Adrenal gland (tissue), 12 donors: Measurements from ENCODE around the gene BEX1. TPM values are rescaled to one million over a fixed set of nuclear protein-coding genes. Genes with fewer than 3 reads are reported as not detected.
A peak's percentile ranks its signal among the peaks of the same experiment; 100 is the strongest.

ENCODE experiments used
- DNase-seq, 7 donors: peaks; one replicate each; pipeline ENCODE4 v3.0.0-alpha.2; 2019 to 2020
- H3K27ac ChIP-seq, 5 donors: fragments of 200-600 bp; sonication (generic) in 4 of 5; 1 replicate in 3 of 5; 2 replicates in 2 of 5; pipeline versions ENCODE4 v1.5.1 to v1.8.0; 2016 to 2020; ENCODE audit warnings: mild to moderate bottlenecking in 1 of 5
- H3K27me3 ChIP-seq: fragments of 200-600 bp; 2 replicates; pipeline ENCODE4 v1.8.0; 2021
- H3K36me3 ChIP-seq, 2 donors: fragments of 200-600 bp; replicated peaks in 1 of 2; 1 replicate in 1 of 2; 2 replicates in 1 of 2; pipeline versions ENCODE4 v1.5.1 to v1.8.0; 2018 to 2022
- H3K4me1 ChIP-seq, 2 donors: fragments of 200-600 bp; replicated peaks in 1 of 2; 1 replicate in 1 of 2; 2 replicates in 1 of 2; pipeline versions ENCODE4 v1.5.1 to v1.8.0; 2018 to 2021
- H3K4me3 ChIP-seq, 4 donors: fragments of 200-600 bp; sonication (generic) in 3 of 4; one replicate each; pipeline ENCODE4 v1.5.1; 2016 to 2018
- H3K9me3 ChIP-seq, 3 donors: fragments of 200-600 bp; sonication (generic) in 1 of 3; replicated peaks in 1 of 3; 1 replicate in 2 of 3; 2 replicates in 1 of 3; pipeline versions ENCODE4 v1.5.1 to v1.8.0; 2016 to 2021
- CTCF ChIP-seq, 6 experiments: fragments of 450-650 bp in 4 of 6; fragments of 200-600 bp in 2 of 6; sonication (generic) in 1 of 6; IDR thresholded peaks; 1 replicate in 5 of 6; 2 replicates in 1 of 6; pipeline versions ENCODE4 v1.5.1 to v1.8.0; 2016 to 2021; ENCODE audit warnings: antibody characterized with exemption in 6 of 6, mild to moderate bottlenecking in 2 of 6, moderate library complexity in 1 of 6
- POLR2A ChIP-seq, 2 donors: fragments of 450-650 bp; IDR thresholded peaks; one replicate each; pipeline ENCODE4 v1.6.1; 2017; ENCODE audit warnings: antibody characterized with exemption in 2 of 2, mild to moderate bottlenecking in 2 of 2, moderate library complexity in 1 of 2
- WGBS, 4 donors: extraction: QIAGEN DNeasy Blood & Tissue Kit in 2 of 4; methylation state at CpG; one replicate each; pipeline versions ENCODE4 v1.1.5 to v1.1.7; 2013 to 2017; 5-methylcytosine and 5-hydroxymethylcytosine counted together
- intact Hi-C, 2 donors: fragments of 100-400 bp; cut with DNase I; formaldehyde crosslinking; loops; one replicate each; pipeline versions ENCODE4 v1.14.1 to v1.15.0; 2022 to 2023
- polyA plus RNA-seq, 3 donors: library from polyadenylated mRNA; stranded (reverse); fragments of 200-250 nt in 2 of 3; fragments of 350-450 nt in 1 of 3; fragmentation: Illumina TruSeq in 1 of 3; extraction: RNeasy Lipid Tissue Mini Kit (QIAGEN cat#74804) in 1 of 3; gene quantifications; one replicate each; pipeline ENCODE4 v1.2.3, GENCODE V29; 2013 to 2014
- total RNA-seq, 9 donors: library from RNA; depleted of rRNA in 4 of 9; stranded (reverse); fragments of >200 nt in 4 of 9; fragments of 120-200 nt in 1 of 9; fragmentation: NEBNext Ultra II Directional in 1 of 9; extraction: Animal tissue kit (Norgen Biotek cat#: 25700) in 1 of 9; gene quantifications; one replicate each; pipeline versions ENCODE4 v1.1.0 to v1.2.4, GENCODE V29; 2013 to 2023
- donor health status: healthy with polysubstance abuse.
- donor health status: Bipolar disorder and iron deficiency.
- donor health status: DM: yes; HTN: yes; CAD: no.
- donor health status: DM: no; HTN: no; CAD: no.
- donor health status: DM: no; HTN: no; CAD: no.
- donor health status: DM: yes; HTN: yes; CAD: no.

The BEX1 gene
- total and polyA plus RNA-seq, 12 donors: 1.4 to 153 (median 25.8) TPM

- no peaks in the 10 kb centered on the region for H3K36me3 ChIP-seq
- intact Hi-C loops: no loop called here
- no peak overlapping the region for H3K27ac ChIP-seq
- H3K4me1 ChIP-seq: no peaks in the 10 kb centered on the region
- H3K4me3 ChIP-seq: no peak overlapping the region
- TF ChIP-seq POLR2A (IDR thresholded peaks at IDR 0.05) (no peak), CTCF (IDR thresholded peaks at IDR 0.05) (no peak)
- DNase-seq: peak in 2 of 7 donors; percentile 29 to 46
- 33 to 49% (median 45%) methylated on average over 3 of the region's 3 CpGs for WGBS, 4 donors
- no peaks in the 10 kb centered on the region for H3K9me3 ChIP-seq
- peaks cover 12% of the 10 kb centered on the region for H3K27me3 ChIP-seq
Observed at GRCh38 chrX:103101299-103102042, 37.5 kb upstream of the BEX1 start.

- WGBS, 4 donors: 81 to 86% (median 84%) methylated on average over 4 of the region's 4 CpGs
- no peak overlapping the region for H3K27ac ChIP-seq
- no peaks in the 10 kb centered on the region for H3K36me3 ChIP-seq
- TF ChIP-seq CTCF (IDR thresholded peaks at IDR 0.05): no peak
- intact Hi-C loops: no loop called here
- DNase-seq: no peak
- H3K4me3 ChIP-seq: no peak overlapping the region
- peaks cover 12% of the 10 kb centered on the region for H3K27me3 ChIP-seq
- H3K4me1 ChIP-seq: no peaks in the 10 kb centered on the region
- H3K9me3 ChIP-seq: no peaks in the 10 kb centered on the region
Observed at GRCh38 chrX:103100484-103100883, 36.5 kb upstream of the BEX1 start.

GRCh38 chrX:103099691-103100090 is 35.7 kb upstream of the BEX1 start:
- H3K36me3 ChIP-seq: no peaks in the 10 kb centered on the region
- peaks cover 12% of the 10 kb centered on the region for H3K27me3 ChIP-seq
- intact Hi-C loops: no loop called here
- no peak overlapping the region for H3K27ac ChIP-seq
- 74 to 94% (median 84%) methylated on average over 3 to 4 of the region's 4 CpGs for WGBS, 4 donors
- no peak for DNase-seq
- H3K9me3 ChIP-seq: no peaks in the 10 kb centered on the region
- H3K4me1 ChIP-seq: no peaks in the 10 kb centered on the region
- TF ChIP-seq CTCF (IDR thresholded peaks at IDR 0.05): no peak
- no peak for TF ChIP-seq POLR2A (IDR thresholded peaks at IDR 0.05)
- H3K4me3 ChIP-seq: no peak overlapping the region

- intact Hi-C loops: no loop called here
- Histone ChIP-seq H3K27ac (no peak overlapping the region), H3K4me3 (no peak overlapping the region), H3K9me3 (no peaks in the 10 kb centered on the region), H3K36me3 (no peaks in the 10 kb centered on the region), H3K4me1 (no peaks in the 10 kb centered on the region), H3K27me3 (peaks cover 15% of the 10 kb centered on the region)
- no peak for DNase-seq
- TF ChIP-seq CTCF (IDR thresholded peaks at IDR 0.05) (no peak), POLR2A (IDR thresholded peaks at IDR 0.05) (no peak)
- WGBS, 4 donors: 57 to 84% (median 71%) methylated on average over 2 of the region's 2 CpGs
Observed at GRCh38 chrX:103098488-103098887, 34.5 kb upstream of the BEX1 start.
